Stimulated activated CD4-positive, alpha-beta T cell treated with anti-CD3 and anti-CD28 coated beads, Interleukin-15, amount 100 ng/mL, for 48 hours (primary cell): ENCODE data around the gene COX5B.
A peak's percentile ranks its signal among the peaks of the same experiment; 100 is the strongest.
"Not testable (repeated sequence)": the region's sequence is repeated elsewhere in the genome, so short reads cannot be mapped to it uniquely, and the experiment has no call there.

Experiments used
- DNase-seq, 2 donors: peaks; one replicate each; pipeline ENCODE4 v3.0.0-alpha.2; 2020; ENCODE audit warnings: low read depth in 2 of 2

The COX5B gene

GRCh38 chr2:97673182-97673914 is 27.5 kb downstream of the COX5B start:
- peak in 1 of 2 donors; percentile 24 for DNase-seq

- peak in 1 of 2 donors; percentile 38 for DNase-seq
Measured at GRCh38 chr2:97673915-97674283, 28.0 kb downstream of the COX5B start.

GRCh38 chr2:97675430-97676113 is 29.7 kb downstream of the COX5B start:
- no peak for DNase-seq

- DNase-seq: no peak
Measured at GRCh38 chr2:97676620-97677019, 30.8 kb downstream of the COX5B start.

GRCh38 chr2:97677480-97677879 is 31.6 kb downstream of the COX5B start:
- DNase-seq: no peak

- DNase-seq: no peak
Measured at GRCh38 chr2:97678298-97678697, 32.4 kb downstream of the COX5B start.

GRCh38 chr2:97687235-97687634 is 41.4 kb downstream of the COX5B start:
- not testable (repeated sequence) for DNase-seq

- no peak for DNase-seq
Measured at GRCh38 chr2:97688062-97688827, 42.4 kb downstream of the COX5B start.

- DNase-seq: no peak
Measured at GRCh38 chr2:97691166-97691565, 45.3 kb downstream of the COX5B start.

- no peak for DNase-seq
Measured at GRCh38 chr2:97693476-97693875, 47.6 kb downstream of the COX5B start.

GRCh38 chr2:97695744-97696143 is 49.9 kb downstream of the COX5B start:
- DNase-seq: no peak

- DNase-seq: peak; percentile 87 to 91
Measured at GRCh38 chr2:97697252-97698235, 51.7 kb downstream of the COX5B start.
